Osteoblast (primary cell): ENCODE results near the gene KIFAP3. TPM values are rescaled to one million over a fixed set of nuclear protein-coding genes. Genes with fewer than 3 reads are reported as not detected.

Source experiments
- DNase-seq: peaks from one replicate; pipeline ENCODE4 v3.0.0; 2011; ENCODE audit warnings: low spot score, mixed read lengths; ENCODE audit not compliant: insufficient read length; ENCODE audit errors: missing footprints
- H2AFZ ChIP-seq: 2 replicates; pipeline ENCODE4 v1.6.0; 2011; ENCODE audit warnings: mild to moderate bottlenecking, low read length
- H3K27ac ChIP-seq: 2 replicates; pipeline ENCODE4 v1.5.1; 2011; ENCODE audit warnings: mild to moderate bottlenecking, low read depth, low read length, moderate library complexity
- H3K27me3 ChIP-seq: 2 replicates; pipeline ENCODE4 v1.6.0; 2012; ENCODE audit warnings: mild to moderate bottlenecking, control low read depth, inconsistent platforms, low read length, moderate library complexity; ENCODE audit not compliant: insufficient read depth
- H3K36me3 ChIP-seq: 2 replicates; pipeline ENCODE4 v1.5.1; 2011; ENCODE audit warnings: mild to moderate bottlenecking, low read length, control low read depth, moderate library complexity; ENCODE audit not compliant: insufficient read depth
- H3K4me1 ChIP-seq: 2 replicates; pipeline ENCODE4 v1.5.1; 2011; ENCODE audit warnings: mild to moderate bottlenecking, low read length, control low read depth, moderate library complexity; ENCODE audit not compliant: insufficient read depth
- H3K4me2 ChIP-seq: 2 replicates; pipeline ENCODE4 v1.6.0; 2011; ENCODE audit warnings: mild to moderate bottlenecking, low read length; ENCODE audit not compliant: insufficient read depth
- H3K4me3 ChIP-seq: fragments of 200-600 bp; sonication (generic); 3 replicates; pipeline ENCODE4 v1.5.1; 2012; ENCODE audit warnings: mild to moderate bottlenecking, low read length, inconsistent platforms; ENCODE audit not compliant: insufficient read depth
- H3K79me2 ChIP-seq: 2 replicates; pipeline ENCODE4 v1.6.0; 2012; ENCODE audit warnings: mild to moderate bottlenecking, low read length, control low read depth, inconsistent platforms; ENCODE audit not compliant: insufficient read depth
- H3K9me3 ChIP-seq: 2 replicates; pipeline ENCODE4 v1.5.1; 2011; ENCODE audit warnings: low read depth, low read length, control low read depth
- H4K20me1 ChIP-seq: 2 replicates; pipeline ENCODE4 v1.6.0; 2012; ENCODE audit warnings: mild to moderate bottlenecking, low read length, control low read depth; ENCODE audit not compliant: insufficient read depth
- CTCF ChIP-seq: IDR thresholded peaks from 2 replicates; pipeline ENCODE4 v1.5.1; 2011; ENCODE audit warnings: mild to moderate bottlenecking, low read depth, low read length, moderate library complexity; ENCODE audit errors: extremely low read depth
- total RNA-seq: library from RNA; depleted of rRNA; stranded (reverse); fragments of >200 nt; gene quantifications from 2 replicates; pipeline ENCODE4 v1.2.3, GENCODE V29; 2012

Gene KIFAP3
- total RNA-seq, 1 donor, result 44.9 TPM

GRCh38 chr1:169925505-169926482 is 148.7 kb downstream of the KIFAP3 start:
- Histone ChIP-seq H3K36me3 (no peaks in the 10 kb centered on the region), H3K4me2 (no peak overlapping the region), H3K79me2 (no peaks in the 10 kb centered on the region), H4K20me1 (no peaks in the 10 kb centered on the region), H3K27ac (no peak overlapping the region), H3K4me1 (no peaks in the 10 kb centered on the region), H3K9me3 (no peaks in the 10 kb centered on the region), H3K27me3 (no peaks in the 10 kb centered on the region), H3K4me3 (no peak overlapping the region), H2AFZ (no peak overlapping the region)
- no peak for DNase-seq
- TF ChIP-seq CTCF, result no peak

GRCh38 chr1:169924829-169925228 is 149.7 kb downstream of the KIFAP3 start:
- Histone ChIP-seq H3K4me1 (no peaks in the 10 kb centered on the region), H3K79me2 (no peaks in the 10 kb centered on the region), H2AFZ (no peak overlapping the region), H3K9me3 (no peaks in the 10 kb centered on the region), H3K4me3 (no peak overlapping the region), H3K36me3 (no peaks in the 10 kb centered on the region), H3K4me2 (no peak overlapping the region), H3K27me3 (no peaks in the 10 kb centered on the region), H4K20me1 (no peaks in the 10 kb centered on the region), H3K27ac (no peak overlapping the region)
- TF ChIP-seq CTCF, result no peak
- no peak for DNase-seq

GRCh38 chr1:169924063-169924462 is 150.4 kb downstream of the KIFAP3 start:
- no peaks in the 10 kb centered on the region for H4K20me1 ChIP-seq
- H3K9me3 ChIP-seq, result no peaks in the 10 kb centered on the region
- H2AFZ ChIP-seq, result no peak overlapping the region
- H3K27me3 ChIP-seq, result no peaks in the 10 kb centered on the region
- H3K36me3 ChIP-seq, result no peaks in the 10 kb centered on the region
- H3K4me3 ChIP-seq, result no peak overlapping the region
- no peak for TF ChIP-seq CTCF
- no peaks in the 10 kb centered on the region for H3K4me1 ChIP-seq
- no peak overlapping the region for H3K27ac ChIP-seq
- no peaks in the 10 kb centered on the region for H3K79me2 ChIP-seq
- no peak overlapping the region for H3K4me2 ChIP-seq
- DNase-seq, result no peak

- Histone ChIP-seq H3K79me2 (no peaks in the 10 kb centered on the region), H3K27ac (no peak overlapping the region), H3K36me3 (no peaks in the 10 kb centered on the region), H3K4me1 (no peaks in the 10 kb centered on the region), H3K27me3 (no peaks in the 10 kb centered on the region), H3K9me3 (no peaks in the 10 kb centered on the region), H3K4me3 (no peak overlapping the region), H4K20me1 (no peaks in the 10 kb centered on the region), H3K4me2 (no peak overlapping the region), H2AFZ (no peak overlapping the region)
- no peak for DNase-seq
- no peak for TF ChIP-seq CTCF
Measured at GRCh38 chr1:169921080-169921479, 153.4 kb downstream of the KIFAP3 start.
